Erythroblast (primary cell): ENCODE measurements around the gene GAREM1.

Source experiments
- GATA1 ChIP-seq: IDR thresholded peaks from 2 replicates; pipeline ENCODE4 v1.6.1; 2011; ENCODE audit warnings: low read depth, mild to moderate bottlenecking, control low read depth, low read length, moderate library complexity
- POLR2A ChIP-seq: IDR thresholded peaks from 2 replicates; pipeline ENCODE4 v1.6.1; 2011; ENCODE audit warnings: mild to moderate bottlenecking, low read length

DNA sequence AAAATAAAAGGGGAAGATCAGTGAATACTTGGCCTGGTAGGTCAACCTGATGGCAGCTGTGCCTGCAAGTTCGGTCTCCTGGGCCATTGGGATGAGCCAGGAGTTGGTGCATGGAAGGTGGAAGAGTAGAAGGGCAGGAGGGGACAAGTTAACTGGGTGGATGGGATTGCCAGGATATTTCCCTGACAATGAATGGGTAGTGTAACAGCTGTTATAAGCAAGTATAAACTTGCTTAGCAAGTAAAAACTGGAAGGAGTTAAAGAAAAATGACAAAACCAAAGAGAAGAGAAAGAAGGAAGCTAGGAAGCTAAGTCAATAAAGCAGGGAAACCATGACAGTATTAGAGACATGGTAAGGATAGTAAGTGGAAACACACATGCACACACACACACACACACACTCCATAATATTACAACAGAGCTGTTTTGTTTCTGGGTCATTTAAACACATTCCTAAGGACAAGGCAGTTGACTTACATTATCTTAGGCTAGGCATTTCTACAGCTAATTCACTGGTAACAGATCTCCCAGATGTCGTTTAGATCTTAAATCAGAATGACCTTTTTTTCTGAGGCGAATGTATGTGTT, 251.2 kb downstream of the GAREM1 start:
- no peak for TF ChIP-seq POLR2A
- no peak for TF ChIP-seq GATA1
